GM12801 (cell line): ENCODE measurements around the gene CLDN14.

Experiments
- CTCF ChIP-seq: IDR thresholded peaks from one replicate; pipeline ENCODE4 v1.5.1; 2011; ENCODE audit warnings: control low read depth; ENCODE audit not compliant: insufficient read length; ENCODE audit errors: extremely low read depth

Gene CLDN14

GRCh38 chr21:36429947-36430546 lies 49.9 kb downstream of the CLDN14 start:
- TF ChIP-seq CTCF, result no peak

- no peak for TF ChIP-seq CTCF
These were observed 51.0 kb downstream of the CLDN14 start for GRCh38 chr21:36428761-36429432.

- TF ChIP-seq CTCF, result no peak
These were observed 52.4 kb downstream of the CLDN14 start for GRCh38 chr21:36427502-36427901.

GRCh38 chr21:36425286-36425685 lies 54.6 kb downstream of the CLDN14 start:
- TF ChIP-seq CTCF, result no peak

- TF ChIP-seq CTCF, result no peak
These were observed 55.3 kb downstream of the CLDN14 start for GRCh38 chr21:36424592-36424991.

- TF ChIP-seq CTCF, result no peak
These were observed 56.0 kb downstream of the CLDN14 start for GRCh38 chr21:36423771-36424433.

- TF ChIP-seq CTCF, result no peak
These were observed 57.4 kb downstream of the CLDN14 start for GRCh38 chr21:36422279-36423098.
